NCI-H82 treated with DMSO at 0.1 percent for 48 hours (cell line): ENCODE data around the gene HBA1.
"Not testable (repeated sequence)": the region's sequence is repeated elsewhere in the genome, so short reads cannot be mapped to it uniquely, and the experiment has no call there.

Source experiments
- DNase-seq: peaks from one replicate; lab custom pipeline; 2025; ENCODE audit not compliant: unreplicated experiment; lab: John Stamatoyannopoulos, UW

The HBA1 gene

DNA sequence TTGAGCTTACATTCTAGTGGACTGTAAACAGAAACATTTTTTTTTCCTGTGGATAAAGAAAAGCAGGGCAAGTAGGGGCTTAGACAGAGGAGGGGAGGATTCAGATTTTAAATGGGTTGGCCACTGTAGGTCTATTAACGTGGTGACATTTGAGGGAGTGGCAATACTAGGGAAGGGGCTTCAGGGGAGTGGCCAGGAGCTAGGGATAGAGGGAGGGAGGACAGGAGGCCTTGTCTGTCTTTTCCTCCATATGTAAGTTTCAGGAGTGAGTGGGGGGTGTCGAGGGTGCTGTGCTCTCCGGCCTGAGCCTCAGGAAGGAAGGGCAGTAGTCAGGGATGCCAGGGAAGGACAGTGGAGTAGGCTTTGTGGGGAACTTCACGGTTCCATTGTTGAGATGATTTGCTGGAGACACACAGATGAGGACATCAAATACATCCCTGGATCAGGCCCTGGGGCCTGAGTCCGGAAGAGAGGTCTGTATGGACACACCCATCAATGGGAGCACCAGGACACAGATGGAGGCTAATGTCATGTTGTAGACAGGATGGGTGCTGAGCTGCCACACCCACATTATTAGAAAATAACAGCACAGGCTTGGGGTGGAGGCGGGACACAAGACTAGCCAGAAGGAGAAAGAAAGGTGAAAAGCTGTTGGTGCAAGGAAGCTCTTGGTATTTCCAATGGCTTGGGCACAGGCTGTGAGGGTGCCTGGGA is 17.2 kb upstream of the HBA1 start:
- no peak for DNase-seq

DNA sequence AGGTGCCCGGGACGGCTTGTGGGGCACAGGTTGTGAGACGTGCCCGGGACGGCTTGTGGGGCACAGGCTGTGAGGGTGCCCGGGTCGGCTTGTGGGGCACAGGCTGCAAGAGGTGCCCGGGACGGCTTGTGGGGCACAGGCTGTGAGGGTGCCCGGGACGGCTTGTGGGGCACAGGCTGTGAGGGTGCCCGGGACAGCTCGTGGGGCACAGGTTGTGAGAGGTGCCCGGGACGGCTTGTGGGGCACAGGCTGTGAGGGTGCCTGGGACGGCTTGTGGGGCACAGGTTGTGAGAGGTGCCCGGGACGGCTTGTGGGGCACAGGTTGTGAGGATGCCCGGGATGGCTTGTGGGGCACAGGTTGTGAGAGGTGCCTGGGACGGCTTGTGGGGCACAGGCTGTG is 16.2 kb upstream of the HBA1 start:
- not testable (repeated sequence) for DNase-seq

DNA sequence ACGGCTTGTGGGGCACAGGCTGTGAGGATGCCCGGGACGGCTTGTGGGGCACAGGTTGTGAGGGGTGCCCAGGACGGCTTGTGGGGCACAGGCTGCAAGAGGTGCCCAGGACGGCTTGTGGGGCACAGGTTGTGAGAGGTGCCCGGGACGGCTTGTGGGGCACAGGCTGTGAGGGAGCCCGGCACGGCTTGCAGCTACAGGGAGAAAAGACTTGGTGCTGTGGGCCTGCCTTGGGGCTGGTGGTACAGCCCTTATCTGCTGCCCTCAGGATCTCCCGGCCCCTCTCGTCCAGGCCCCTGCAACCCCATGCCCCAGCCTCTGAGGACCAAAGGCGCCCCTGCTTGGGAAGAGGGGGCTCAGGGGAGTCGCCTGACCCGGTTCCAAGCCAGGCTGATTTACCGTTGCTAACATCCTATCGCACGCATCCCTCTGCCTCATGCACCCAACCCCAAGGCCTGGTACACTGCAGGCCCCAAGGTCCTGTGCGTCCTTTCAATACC is 15.7 kb upstream of the HBA1 start:
- no peak for DNase-seq

DNA sequence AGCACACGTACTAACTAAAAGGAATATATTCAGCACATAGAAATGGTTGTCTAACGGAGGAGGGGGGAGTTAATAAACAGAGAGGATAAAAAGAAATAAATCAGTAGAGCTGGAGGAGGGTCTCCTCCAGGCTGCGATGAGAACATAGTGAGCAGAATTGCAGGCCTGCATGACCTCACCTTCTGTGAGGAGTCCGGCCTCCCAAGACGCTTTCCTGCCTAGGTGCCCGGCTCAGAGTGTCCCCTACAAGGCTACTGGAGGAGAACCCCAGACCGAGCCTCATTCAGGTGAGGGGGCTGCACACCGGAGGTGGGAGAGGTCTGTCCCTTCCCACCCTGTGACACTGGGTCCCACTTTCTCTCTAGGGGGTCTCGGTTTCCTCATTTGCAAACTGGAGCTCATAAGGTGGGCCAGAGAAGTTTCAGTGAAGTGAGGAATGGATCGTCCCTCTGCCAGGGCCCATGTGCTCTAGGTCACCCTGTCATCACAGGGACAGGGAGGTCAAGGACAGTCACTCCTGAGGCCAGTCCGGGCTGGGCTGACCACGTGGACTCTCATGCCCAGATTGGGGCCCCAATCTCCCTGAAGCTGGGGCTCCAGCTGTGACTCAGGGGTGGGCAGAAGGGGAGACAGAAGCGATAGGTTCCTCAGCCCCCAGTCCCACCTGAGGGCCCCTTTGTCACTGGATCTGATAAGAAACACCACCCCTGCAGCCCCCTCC is 14.0 kb upstream of the HBA1 start:
- no peak for DNase-seq

DNA sequence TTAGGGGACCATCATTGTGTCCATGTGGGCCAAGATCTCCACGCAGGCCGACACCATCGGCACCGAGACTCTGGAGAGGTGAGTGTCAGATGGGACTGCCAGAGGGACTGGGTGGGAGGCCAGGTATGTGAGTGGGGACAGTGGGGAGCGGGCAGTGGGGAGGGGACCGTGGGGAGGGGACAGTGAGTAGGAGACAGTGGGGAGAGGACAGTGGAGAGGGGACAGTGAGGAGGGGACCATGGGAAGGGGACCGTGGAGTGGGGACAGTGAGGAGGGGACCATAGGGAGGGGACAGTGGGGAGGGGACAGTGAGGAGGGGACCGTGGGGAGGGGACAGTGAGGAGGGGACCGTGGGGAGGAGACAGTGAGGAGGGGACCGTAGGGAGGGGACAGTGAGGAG is 13.3 kb upstream of the HBA1 start:
- DNase-seq = not testable (repeated sequence)

DNA sequence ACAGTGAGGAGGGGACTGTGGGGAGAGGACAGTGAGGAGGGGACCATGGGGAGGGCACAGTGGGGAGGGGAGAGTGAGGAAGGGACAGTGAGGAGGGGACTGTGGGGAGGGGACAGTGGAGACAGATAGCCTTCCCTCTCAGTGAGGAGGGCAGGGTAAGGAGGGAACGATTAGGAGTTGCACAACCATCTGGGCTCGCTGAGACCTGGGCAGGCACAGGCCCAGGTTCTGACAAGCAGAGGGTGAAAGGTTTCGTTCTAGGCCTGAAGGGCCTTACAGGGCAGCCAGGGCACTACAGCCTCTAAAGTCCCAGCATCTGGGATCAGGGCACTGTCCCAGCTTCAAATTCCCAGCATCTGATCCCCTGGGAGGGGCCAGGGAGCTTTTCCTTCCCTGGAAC is 12.8 kb upstream of the HBA1 start:
- not testable (repeated sequence) for DNase-seq

DNA sequence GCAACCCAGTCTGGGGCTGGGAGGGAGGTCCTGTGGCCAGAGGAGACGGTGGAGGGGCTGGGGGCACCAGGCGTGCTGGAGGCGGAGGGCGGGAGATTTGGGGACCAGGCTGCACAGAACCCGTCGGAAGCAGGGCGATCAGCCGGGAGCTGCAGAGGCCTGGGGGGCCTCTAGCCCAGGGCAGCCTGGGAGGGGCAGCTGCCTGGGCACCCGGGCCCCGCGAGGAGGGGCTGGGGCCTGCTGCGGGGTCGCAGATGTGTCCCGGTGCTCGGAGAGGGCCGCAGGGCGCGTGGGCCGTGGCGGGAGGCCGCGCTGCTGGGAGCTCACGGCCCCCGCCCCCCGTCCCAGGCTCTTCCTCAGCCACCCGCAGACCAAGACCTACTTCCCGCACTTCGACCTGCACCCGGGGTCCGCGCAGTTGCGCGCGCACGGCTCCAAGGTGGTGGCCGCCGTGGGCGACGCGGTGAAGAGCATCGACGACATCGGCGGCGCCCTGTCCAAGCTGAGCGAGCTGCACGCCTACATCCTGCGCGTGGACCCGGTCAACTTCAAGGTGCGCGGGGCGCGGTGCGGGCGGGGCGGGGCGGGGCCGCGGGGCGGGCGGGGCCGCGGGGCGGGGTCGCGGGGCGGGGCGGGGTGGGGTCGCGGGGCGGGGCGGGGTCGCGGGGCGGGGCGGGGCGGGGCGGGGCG is 12.2 kb upstream of the HBA1 start:
- not testable (repeated sequence) for DNase-seq

DNA sequence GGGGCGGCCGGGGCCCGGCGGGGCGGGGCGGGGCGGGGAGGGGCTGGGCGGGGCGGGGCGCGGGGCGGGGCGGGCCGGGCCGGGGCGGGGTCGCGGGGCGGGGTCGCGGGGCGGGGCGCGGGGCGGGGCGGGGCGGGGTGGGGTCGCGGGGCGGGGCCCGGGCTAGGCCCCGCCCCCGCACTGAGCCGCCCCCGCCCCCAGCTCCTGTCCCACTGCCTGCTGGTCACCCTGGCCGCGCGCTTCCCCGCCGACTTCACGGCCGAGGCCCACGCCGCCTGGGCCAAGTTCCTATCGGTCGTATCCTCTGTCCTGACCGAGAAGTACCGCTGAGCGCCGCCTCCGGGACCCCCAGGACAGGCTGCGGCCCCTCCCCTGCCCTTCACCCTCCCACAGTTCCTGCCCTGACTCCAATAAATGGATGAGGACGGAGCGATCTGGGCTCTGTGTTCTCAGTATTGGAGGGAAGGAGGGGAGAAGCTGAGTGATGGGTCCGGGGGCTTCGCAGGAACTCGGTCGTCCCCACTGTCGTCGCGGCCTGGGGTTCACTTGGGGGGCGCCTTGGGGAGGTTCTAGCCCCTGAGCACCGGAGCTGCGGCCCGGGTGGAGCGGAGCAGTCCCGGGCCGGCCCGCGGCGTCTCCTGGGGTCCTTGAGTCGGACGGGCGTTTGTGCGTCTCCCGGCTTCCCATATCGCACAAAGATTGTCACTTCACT is 11.5 kb upstream of the HBA1 start:
- DNase-seq = no peak

DNA sequence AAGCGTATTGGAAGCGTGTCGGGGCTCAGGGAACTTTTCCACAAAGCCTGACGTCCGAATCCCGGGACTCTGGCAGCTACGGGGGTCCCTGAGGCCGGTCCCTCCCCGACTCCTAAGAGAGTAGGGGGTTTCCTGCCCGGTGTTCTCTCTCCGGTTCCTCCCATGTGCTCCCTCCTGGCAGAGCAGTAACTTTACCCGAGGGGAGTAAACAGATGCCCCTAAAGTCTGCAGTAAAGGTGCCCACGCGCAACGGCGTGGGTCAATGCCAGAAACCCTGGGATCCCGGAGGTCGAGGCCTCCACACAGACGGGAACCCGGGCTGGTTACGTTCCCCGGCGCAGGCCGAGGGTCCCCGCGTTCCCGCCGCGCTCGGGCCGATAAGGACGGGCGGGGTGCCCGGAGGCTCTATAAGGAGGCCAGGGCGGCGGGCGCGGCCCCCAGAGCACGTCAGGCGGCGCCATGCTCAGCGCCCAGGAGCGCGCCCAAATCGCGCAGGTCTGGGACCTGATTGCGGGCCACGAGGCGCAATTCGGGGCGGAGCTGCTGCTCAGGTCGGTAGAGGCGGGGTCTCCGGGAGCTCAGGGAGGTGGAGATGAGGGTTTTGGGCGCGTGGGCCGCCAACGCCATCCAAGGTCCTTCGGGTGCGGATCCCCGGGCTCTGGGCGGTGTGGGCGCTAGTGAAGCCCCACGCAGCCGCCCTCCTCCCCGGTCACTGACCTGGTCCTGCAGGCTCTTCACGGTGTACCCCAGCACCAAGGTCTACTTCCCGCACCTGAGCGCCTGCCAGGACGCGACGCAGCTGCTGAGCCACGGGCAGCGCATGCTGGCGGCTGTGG is 10.7 kb upstream of the HBA1 start, which contains the start of gene HBM:
Gene HBM, plus strand, starts transcription at position 440 of the 836 bp plus-strand sequence. Its CDS starts 20 bp downstream, at position 460.
- DNase-seq = no peak

DNA sequence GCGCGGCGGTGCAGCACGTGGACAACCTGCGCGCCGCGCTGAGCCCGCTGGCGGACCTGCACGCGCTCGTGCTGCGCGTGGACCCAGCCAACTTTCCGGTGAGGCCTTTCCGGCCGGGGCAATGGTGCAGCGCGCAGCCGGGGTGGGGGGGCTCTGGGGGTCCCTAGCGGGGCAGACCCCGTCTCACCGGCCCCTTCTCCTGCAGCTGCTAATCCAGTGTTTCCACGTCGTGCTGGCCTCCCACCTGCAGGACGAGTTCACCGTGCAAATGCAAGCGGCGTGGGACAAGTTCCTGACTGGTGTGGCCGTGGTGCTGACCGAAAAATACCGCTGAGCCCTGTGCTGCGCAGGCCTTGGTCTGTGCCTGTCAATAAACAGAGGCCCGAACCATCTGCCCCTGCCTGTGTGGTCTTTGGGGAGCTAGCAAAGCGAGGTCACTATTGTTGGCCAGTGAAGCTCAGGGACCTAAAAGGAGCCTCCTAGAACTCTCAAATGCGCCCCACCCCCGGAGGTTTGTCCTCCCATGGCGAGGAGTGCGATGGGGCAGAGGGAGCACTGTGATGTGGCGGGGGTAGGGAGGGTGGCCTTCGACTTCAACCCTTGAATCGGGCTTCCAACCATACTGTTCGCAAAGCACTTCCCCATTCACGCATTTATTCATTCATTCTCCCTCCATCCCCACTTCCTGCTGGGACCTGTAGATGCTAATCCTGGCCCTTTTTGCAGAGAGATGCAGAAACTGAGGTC is 9.9 kb upstream of the HBA1 start:
- DNase-seq = no peak

DNA sequence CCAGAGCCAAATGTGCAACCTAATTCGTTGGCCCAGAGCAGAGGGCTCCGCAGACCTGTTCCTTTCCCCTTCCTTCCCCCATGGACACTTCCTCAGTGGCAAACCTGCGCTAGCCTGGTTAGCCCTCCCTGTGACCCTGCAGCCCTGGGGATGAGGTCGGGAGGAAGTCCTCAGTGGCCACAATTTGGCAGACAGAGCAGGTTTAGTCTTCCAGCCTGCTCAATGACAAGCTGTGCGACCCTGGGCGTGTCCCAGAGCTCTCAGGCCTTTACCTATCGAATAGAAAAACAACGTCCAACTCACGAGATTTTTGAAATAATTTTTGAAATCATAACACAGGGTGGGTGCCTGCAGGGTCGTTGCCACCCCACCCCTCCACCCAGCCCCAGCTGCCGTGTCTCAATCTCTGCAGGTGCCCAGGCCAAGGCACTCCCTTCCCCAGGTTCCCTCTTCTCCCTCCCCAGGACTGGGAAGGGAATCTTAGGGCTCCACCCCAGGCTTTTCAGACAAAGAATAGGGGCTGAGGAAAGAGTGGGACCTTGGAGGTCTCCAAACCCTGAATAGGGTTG is 9.3 kb upstream of the HBA1 start:
- DNase-seq = no peak

DNA sequence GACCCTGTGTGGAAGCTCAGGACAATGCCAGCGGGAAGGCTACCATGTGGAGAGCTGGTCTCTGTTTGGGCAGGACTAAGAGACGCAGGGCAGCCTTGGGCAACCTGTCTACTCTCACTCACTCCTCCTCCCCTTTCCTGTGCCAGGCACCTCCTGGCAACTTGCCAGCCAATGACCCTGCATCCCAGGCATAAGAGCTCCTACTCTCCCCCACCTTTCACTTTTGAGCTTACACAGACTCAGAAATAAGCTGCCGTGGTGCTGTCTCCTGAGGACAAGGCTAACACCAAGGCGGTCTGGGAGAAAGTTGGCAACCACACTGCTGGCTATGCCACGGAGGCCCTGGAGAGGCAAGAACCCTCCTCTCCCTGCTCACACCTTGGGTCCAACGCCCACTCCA is 8.1 kb upstream of the HBA1 start:
- no peak for DNase-seq

DNA sequence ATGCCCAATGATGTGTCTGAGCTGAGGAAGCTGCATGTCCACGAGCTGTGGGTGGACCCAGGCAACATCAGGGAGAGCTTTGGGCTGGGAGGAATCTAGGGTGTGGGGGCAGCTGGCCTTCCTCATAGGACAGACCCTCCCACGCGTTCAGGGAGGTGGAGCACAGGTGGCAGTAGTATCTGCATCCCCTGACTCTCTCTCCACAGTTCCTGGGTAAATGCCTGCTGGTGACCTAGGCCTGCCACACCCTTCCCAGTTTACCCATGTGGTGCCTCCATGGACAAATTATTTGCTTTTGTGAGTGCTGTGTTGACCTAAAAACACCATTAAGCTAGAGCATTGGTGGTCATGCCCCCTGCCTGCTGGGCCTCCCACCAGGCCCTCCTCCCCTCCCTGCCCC is 7.5 kb upstream of the HBA1 start:
- DNase-seq = no peak

DNA sequence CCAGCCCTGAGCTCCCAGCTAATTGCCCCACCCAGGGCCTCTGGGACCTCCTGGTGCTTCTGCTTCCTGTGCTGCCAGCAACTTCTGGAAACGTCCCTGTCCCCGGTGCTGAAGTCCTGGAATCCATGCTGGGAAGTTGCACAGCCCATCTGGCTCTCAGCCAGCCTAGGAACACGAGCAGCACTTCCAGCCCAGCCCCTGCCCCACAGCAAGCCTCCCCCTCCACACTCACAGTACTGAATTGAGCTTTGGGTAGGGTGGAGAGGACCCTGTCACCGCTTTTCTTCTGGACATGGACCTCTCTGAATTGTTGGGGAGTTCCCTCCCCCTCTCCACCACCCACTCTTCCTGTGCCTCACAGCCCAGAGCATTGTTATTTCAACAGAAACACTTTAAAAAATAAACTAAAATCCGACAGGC is 6.4 kb upstream of the HBA1 start:
- DNase-seq = not testable (repeated sequence)

DNA sequence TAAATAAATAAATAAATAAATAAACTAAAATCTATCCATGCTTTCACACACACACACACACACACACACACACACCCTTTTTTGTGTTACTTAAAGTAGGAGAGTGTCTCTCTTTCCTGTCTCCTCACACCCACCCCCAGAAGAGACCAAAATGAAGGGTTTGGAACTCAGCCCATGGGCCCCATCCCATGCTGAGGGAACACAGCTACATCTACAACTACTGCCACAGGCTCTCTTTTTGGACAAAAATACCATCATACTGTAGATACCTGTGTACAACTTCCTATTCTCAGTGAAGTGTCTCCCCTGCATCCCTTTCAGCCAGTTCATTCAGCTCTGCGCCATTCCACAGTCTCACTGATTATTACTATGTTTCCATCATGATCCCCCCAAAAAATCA is 5.7 kb upstream of the HBA1 start:
- no peak for DNase-seq

DNA sequence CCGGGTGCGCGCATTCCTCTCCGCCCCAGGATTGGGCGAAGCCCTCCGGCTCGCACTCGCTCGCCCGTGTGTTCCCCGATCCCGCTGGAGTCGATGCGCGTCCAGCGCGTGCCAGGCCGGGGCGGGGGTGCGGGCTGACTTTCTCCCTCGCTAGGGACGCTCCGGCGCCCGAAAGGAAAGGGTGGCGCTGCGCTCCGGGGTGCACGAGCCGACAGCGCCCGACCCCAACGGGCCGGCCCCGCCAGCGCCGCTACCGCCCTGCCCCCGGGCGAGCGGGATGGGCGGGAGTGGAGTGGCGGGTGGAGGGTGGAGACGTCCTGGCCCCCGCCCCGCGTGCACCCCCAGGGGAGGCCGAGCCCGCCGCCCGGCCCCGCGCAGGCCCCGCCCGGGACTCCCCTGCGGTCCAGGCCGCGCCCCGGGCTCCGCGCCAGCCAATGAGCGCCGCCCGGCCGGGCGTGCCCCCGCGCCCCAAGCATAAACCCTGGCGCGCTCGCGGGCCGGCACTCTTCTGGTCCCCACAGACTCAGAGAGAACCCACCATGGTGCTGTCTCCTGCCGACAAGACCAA is 4.0 kb upstream of the HBA1 start, which contains the start of gene HBA2:
Gene HBA2, plus strand, starts transcription at position 503 of the 568 bp plus-strand sequence. Its CDS starts 37 bp downstream, at position 540.
- not testable (repeated sequence) for DNase-seq

DNA sequence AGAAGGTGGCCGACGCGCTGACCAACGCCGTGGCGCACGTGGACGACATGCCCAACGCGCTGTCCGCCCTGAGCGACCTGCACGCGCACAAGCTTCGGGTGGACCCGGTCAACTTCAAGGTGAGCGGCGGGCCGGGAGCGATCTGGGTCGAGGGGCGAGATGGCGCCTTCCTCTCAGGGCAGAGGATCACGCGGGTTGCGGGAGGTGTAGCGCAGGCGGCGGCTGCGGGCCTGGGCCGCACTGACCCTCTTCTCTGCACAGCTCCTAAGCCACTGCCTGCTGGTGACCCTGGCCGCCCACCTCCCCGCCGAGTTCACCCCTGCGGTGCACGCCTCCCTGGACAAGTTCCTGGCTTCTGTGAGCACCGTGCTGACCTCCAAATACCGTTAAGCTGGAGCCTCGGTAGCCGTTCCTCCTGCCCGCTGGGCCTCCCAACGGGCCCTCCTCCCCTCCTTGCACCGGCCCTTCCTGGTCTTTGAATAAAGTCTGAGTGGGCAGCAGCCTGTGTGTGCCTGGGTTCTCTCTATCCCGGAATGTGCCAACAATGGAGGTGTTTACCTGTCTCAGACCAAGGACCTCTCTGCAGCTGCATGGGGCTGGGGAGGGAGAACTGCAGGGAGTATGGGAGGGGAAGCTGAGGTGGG is 3.1 kb upstream of the HBA1 start:
- DNase-seq = not testable (repeated sequence)
